Measurements from ENCODE around the gene SMIM24.

DNA sequence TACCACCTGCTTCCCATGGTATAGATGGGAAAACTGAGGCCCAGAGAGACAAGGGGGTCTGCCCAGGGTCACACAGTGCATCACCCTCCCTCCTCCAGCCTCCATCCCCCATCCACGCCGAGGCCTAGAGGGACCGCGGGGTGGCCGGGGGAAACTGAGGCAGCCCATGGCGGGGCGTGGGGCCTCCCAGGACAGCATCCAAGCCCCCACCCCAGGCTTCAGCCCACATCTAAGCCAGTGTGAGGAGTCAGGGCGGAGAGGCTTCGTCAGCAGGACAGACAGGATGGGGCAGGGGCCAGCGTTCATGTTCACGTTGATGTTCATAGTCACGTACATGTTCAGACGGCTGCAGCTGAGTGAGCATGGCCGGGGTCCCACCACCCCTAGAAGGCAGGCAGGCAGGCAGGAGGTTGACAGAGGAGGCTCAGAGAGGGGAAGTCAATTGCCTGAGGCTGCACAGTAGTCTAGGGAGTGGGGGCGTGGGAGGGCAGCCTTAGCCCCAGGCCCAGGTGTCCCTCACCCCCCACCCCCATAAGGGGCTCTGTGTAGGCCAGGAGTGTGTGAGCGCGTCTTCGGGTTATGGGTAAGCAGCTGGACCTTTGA is 23.3 kb downstream of the SMIM24 start:
- TF ChIP-seq, protein P1, sequence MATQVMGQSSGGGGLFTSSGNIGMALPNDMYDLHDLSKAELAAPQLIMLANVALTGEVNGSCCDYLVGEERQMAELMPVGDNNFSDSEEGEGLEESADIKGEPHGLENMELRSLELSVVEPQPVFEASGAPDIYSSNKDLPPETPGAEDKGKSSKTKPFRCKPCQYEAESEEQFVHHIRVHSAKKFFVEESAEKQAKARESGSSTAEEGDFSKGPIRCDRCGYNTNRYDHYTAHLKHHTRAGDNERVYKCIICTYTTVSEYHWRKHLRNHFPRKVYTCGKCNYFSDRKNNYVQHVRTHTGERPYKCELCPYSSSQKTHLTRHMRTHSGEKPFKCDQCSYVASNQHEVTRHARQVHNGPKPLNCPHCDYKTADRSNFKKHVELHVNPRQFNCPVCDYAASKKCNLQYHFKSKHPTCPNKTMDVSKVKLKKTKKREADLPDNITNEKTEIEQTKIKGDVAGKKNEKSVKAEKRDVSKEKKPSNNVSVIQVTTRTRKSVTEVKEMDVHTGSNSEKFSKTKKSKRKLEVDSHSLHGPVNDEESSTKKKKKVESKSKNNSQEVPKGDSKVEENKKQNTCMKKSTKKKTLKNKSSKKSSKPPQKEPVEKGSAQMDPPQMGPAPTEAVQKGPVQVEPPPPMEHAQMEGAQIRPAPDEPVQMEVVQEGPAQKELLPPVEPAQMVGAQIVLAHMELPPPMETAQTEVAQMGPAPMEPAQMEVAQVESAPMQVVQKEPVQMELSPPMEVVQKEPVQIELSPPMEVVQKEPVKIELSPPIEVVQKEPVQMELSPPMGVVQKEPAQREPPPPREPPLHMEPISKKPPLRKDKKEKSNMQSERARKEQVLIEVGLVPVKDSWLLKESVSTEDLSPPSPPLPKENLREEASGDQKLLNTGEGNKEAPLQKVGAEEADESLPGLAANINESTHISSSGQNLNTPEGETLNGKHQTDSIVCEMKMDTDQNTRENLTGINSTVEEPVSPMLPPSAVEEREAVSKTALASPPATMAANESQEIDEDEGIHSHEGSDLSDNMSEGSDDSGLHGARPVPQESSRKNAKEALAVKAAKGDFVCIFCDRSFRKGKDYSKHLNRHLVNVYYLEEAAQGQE (IDR thresholded peaks at IDR 0.05; ENCODE audit: unreplicated experiment) = no peak
- TF ChIP-seq, protein P2, sequence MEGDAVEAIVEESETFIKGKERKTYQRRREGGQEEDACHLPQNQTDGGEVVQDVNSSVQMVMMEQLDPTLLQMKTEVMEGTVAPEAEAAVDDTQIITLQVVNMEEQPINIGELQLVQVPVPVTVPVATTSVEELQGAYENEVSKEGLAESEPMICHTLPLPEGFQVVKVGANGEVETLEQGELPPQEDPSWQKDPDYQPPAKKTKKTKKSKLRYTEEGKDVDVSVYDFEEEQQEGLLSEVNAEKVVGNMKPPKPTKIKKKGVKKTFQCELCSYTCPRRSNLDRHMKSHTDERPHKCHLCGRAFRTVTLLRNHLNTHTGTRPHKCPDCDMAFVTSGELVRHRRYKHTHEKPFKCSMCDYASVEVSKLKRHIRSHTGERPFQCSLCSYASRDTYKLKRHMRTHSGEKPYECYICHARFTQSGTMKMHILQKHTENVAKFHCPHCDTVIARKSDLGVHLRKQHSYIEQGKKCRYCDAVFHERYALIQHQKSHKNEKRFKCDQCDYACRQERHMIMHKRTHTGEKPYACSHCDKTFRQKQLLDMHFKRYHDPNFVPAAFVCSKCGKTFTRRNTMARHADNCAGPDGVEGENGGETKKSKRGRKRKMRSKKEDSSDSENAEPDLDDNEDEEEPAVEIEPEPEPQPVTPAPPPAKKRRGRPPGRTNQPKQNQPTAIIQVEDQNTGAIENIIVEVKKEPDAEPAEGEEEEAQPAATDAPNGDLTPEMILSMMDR (conservative IDR thresholded peaks at IDR 0.05; ENCODE audit: low read depth in 2 of 2) = no peak
- no peak for TF ChIP-seq POLR2AphosphoS5 (IDR thresholded peaks at IDR 0.05; ENCODE audit: low read depth)
- TF ChIP-seq CREB1 (CRISPR knock-in tag; IDR thresholded peaks at IDR 0.05; ENCODE audit: low read depth) = no peak
- TF ChIP-seq ZNF462 (CRISPR knock-in tag; IDR thresholded peaks at IDR 0.05) = no peak
- no peak for TF ChIP-seq EZH2 (IDR thresholded peaks at IDR 0.05; ENCODE audit: low read depth, unreplicated experiment)
- TF ChIP-seq EZH2phosphoT487 (IDR thresholded peaks at IDR 0.05; ENCODE audit: unreplicated experiment) = no peak
- no peak for TF ChIP-seq JUNB (IDR thresholded peaks at IDR 0.05; ENCODE audit: unreplicated experiment)
- TF ChIP-seq STAT1 (IDR thresholded peaks at IDR 0.05; ENCODE audit: unreplicated experiment) = no peak
- TF ChIP-seq NANOG (IDR thresholded peaks at IDR 0.05; ENCODE audit: borderline replicate concordance) = no peak
- no peak for TF ChIP-seq ETS1 (IDR thresholded peaks at IDR 0.05)

Measured in GM23338 (cell line).